HepG2 (cell line): ENCODE measurements around the gene ETFB. TPM values are rescaled to one million over a fixed set of nuclear protein-coding genes. Genes with fewer than 3 reads are reported as not detected.

ENCODE experiments used
- DNMT3B ChIP-seq: conservative IDR thresholded peaks from 2 replicates; pipeline ENCODE4 v1.6.1; 2016; ENCODE audit warnings: missing biosample characterization, control low read depth
- FOXK1 ChIP-seq: sonication (generic); formaldehyde crosslinking; IDR thresholded peaks from 2 replicates; pipeline ENCODE4 v1.4.0; 2020; ENCODE audit warnings: low read depth, missing genetic modification reagents, borderline replicate concordance
- HNF4G ChIP-seq, 2 experiments: sonication (generic) in 1 of 2; formaldehyde crosslinking in 1 of 2; IDR thresholded peaks; 2 replicates each; pipeline versions ENCODE4 v1.4.0 to v1.6.1; 2011 to 2020; ENCODE audit warnings: borderline replicate concordance in 2 of 2, low read depth in 2 of 2, mild to moderate bottlenecking in 2 of 2, low read length in 1 of 2, missing genetic modification reagents in 1 of 2, moderate library complexity in 1 of 2
- ISX ChIP-seq: sonication (generic); formaldehyde crosslinking; conservative IDR thresholded peaks from 2 replicates; pipeline ENCODE4 v1.5.0; 2020; ENCODE audit warnings: missing genetic modification reagents
- KDM3A ChIP-seq: IDR thresholded peaks from 2 replicates; pipeline ENCODE4 v1.6.1; 2018; ENCODE audit warnings: low read depth, missing compliant biosample characterization
- MBD4 ChIP-seq: IDR thresholded peaks from 2 replicates; pipeline ENCODE4 v1.6.1; 2012; ENCODE audit warnings: low read length, inconsistent platforms, borderline replicate concordance
- NR1H2 ChIP-seq: sonication (generic); formaldehyde crosslinking; IDR thresholded peaks from 2 replicates; pipeline ENCODE4 v1.8.1; 2022; ENCODE audit warnings: low read depth, missing genetic modification reagents, borderline replicate concordance
- NR2F2 ChIP-seq: IDR thresholded peaks from 2 replicates; pipeline ENCODE4 v1.6.1; 2012; ENCODE audit warnings: low read depth, inconsistent platforms, borderline replicate concordance
- PPARG ChIP-seq: conservative IDR thresholded peaks from 2 replicates; pipeline ENCODE4 v1.6.1; 2016; ENCODE audit warnings: missing biosample characterization, missing genetic modification reagents
- PRPF4 ChIP-seq: fragments of 200-400 bp; formaldehyde crosslinking; IDR thresholded peaks from 2 replicates; pipeline ENCODE4 v1.6.1; 2016; ENCODE audit warnings: low read length, low read depth; ENCODE audit not compliant: poor library complexity, severe bottlenecking
- TARDBP ChIP-seq: sonication (generic); formaldehyde crosslinking; IDR thresholded peaks from 2 replicates; pipeline ENCODE4 v1.8.0; 2022; ENCODE audit warnings: mild to moderate bottlenecking, missing genetic modification reagents
- TCF12 ChIP-seq, 2 experiments: fragments of 450-650 bp in 1 of 2; sonication (generic) in 1 of 2; formaldehyde crosslinking in 1 of 2; IDR thresholded peaks; 2 replicates each; pipeline versions ENCODE4 v1.6.1 to v1.8.0; 2017 to 2022; ENCODE audit warnings: antibody characterized with exemption in 1 of 2, mild to moderate bottlenecking in 1 of 2, missing genetic modification reagents in 1 of 2, moderate library complexity in 1 of 2
- TMF1 ChIP-seq: sonication (generic); formaldehyde crosslinking; IDR thresholded peaks from 2 replicates; pipeline ENCODE4 v1.8.1; 2022; ENCODE audit warnings: low read depth, missing genetic modification reagents
- ZFY ChIP-seq: sonication (generic); formaldehyde crosslinking; IDR thresholded peaks from 2 replicates; pipeline ENCODE4 v1.4.0; 2020; ENCODE audit warnings: missing genetic modification reagents
- ZNF263 ChIP-seq: sonication (generic); formaldehyde crosslinking; IDR thresholded peaks from 2 replicates; pipeline ENCODE4 v1.4.0; 2020; ENCODE audit warnings: missing genetic modification reagents
- ZNF335 ChIP-seq: sonication (generic); formaldehyde crosslinking; IDR thresholded peaks from 2 replicates; pipeline ENCODE4 v1.4.0; 2020; ENCODE audit warnings: missing genetic modification reagents
- ZNF713 ChIP-seq: sonication (generic); formaldehyde crosslinking; IDR thresholded peaks from 2 replicates; pipeline ENCODE4 v1.4.0; 2020; ENCODE audit warnings: mild to moderate bottlenecking, missing genetic modification reagents
- ZSCAN22 ChIP-seq: sonication (generic); formaldehyde crosslinking; IDR thresholded peaks from 2 replicates; pipeline ENCODE4 v1.4.0; 2020; ENCODE audit warnings: mild to moderate bottlenecking, missing genetic modification reagents
- polyA plus RNA-seq, 8 experiments: library from polyadenylated mRNA; depleted of rRNA in 3 of 8; stranded (reverse) in 7 of 8; unstranded in 1 of 8; fragments of >200 nt; fragmentation: Illumina TruSeq in 4 of 8; extraction: Trizol in 4 of 8; gene quantifications; 2 replicates each; pipeline versions ENCODE4 v1.2.1 to v1.2.3, GENCODE V29; 2011 to 2016; ENCODE audit warnings: low read depth in 4 of 8, missing spikeins in 1 of 8, mixed read lengths in 1 of 8; ENCODE audit not compliant: insufficient read depth in 1 of 8
- total RNA-seq, 5 experiments: library from RNA; depleted of rRNA; stranded (reverse); fragments of >200 nt; fragmentation: Illumina TruSeq; extraction: Trizol; gene quantifications; 2 replicates each; pipeline ENCODE4 v1.2.3, GENCODE V29; 2016; ENCODE audit warnings: low read depth in 1 of 5
- TF ChIP-seq, protein P1 (sequence below): sonication (generic); formaldehyde crosslinking; IDR thresholded peaks from 2 replicates; pipeline ENCODE4 v1.8.0; 2022; ENCODE audit warnings: mild to moderate bottlenecking, missing genetic modification reagents, borderline replicate concordance
- TF ChIP-seq, protein P2 (sequence below): sonication (generic); formaldehyde crosslinking; IDR thresholded peaks from 2 replicates; pipeline ENCODE4 v1.8.1; 2023; ENCODE audit warnings: mild to moderate bottlenecking, missing genetic modification reagents, borderline replicate concordance
- TF ChIP-seq, protein P3 (sequence below): sonication (generic); formaldehyde crosslinking; IDR thresholded peaks from 2 replicates; pipeline ENCODE4 v1.5.0; 2020; ENCODE audit warnings: mild to moderate bottlenecking, missing genetic modification reagents, moderate library complexity
- TF ChIP-seq, protein P4 (sequence below): sonication (generic); formaldehyde crosslinking; IDR thresholded peaks from 2 replicates; pipeline ENCODE4 v1.5.1; 2020; ENCODE audit warnings: missing genetic modification reagents, mild to moderate bottlenecking, borderline replicate concordance
- TF ChIP-seq, protein P5 (sequence below): sonication (generic); formaldehyde crosslinking; IDR thresholded peaks from 2 replicates; pipeline ENCODE4 v1.5.0; 2020; ENCODE audit warnings: missing genetic modification reagents

The ETFB gene
- total and polyA plus RNA-seq, 2 of the 13 experiments (the other 11 are each of a cell fraction or from before 2014, with no cell fraction given) = 678 to 1,314 TPM

DNA sequence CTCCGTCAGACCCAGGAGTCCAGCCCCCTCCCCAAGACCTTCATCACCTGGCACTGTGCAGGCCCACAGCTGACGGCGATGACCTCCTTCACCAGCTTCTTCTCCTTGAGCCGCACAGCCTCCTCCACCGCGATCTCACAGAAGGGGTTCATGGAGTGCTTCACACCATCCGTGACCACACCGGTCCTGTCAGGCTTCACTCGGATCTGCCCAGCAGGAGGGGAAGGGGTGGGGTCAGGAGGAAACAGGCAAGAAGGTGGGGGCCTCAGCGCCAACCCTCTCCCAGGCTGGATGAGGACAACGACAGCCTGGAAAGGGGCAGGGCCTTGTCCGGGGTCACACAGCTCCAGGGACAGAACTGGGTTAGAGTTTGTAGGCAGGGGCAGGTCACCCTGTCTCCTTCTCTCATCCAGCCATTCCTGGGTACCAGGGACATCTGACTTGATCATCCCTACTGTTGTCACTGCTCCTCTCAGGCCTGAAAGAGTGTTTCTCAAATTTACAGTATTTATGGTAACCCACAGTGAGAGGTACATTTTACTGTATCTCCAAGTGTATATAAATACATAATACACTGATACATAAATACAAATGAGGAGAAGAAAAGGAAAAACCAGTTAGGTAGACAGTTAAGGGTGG is 12.0 kb downstream of the ETFB start (continued):
- TF ChIP-seq, protein P1, sequence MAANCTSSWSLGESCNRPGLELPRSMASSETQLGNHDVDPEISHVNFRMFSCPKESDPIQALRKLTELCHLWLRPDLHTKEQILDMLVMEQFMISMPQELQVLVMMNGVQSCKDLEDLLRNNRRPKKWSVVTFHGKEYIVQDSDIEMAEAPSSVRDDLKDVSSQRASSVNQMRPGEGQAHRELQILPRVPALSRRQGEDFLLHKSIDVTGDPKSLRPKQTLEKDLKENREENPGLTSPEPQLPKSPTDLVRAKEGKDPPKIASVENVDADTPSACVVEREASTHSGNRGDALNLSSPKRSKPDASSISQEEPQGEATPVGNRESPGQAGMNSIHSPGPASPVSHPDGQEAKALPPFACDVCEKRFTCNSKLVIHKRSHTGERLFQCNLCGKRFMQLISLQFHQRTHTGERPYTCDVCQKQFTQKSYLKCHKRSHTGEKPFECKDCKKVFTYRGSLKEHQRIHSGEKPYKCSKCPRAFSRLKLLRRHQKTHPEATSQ (CRISPR knock-in tag) = peak; percentile 37; the same call in 1 of the 2 replicates
- TF ChIP-seq, protein P2, sequence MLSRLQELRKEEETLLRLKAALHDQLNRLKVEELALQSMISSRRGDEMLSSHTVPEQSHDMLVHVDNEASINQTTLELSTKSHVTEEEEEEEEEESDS (CRISPR knock-in tag) = no peak
- peak; percentile 44; the same call in 1 of the 2 replicates for TF ChIP-seq DNMT3B
- 0 out of 2 replicates have a peak, but pooled peaks have one; percentile 10 for TF ChIP-seq TMF1 (CRISPR knock-in tag)
- TF ChIP-seq ISX (CRISPR knock-in tag) = no peak
- 0 out of 2 replicates have a peak, but pooled peaks have one; percentile 12 for TF ChIP-seq TARDBP (CRISPR knock-in tag)
- no peak for TF ChIP-seq ZNF713 (CRISPR knock-in tag)
- TF ChIP-seq NR2F2 = peak; percentile 30; the same call in 1 of the 2 replicates
- TF ChIP-seq TCF12 (IDR thresholded peaks at IDR 0.05) = no peak
- no peak for TF ChIP-seq TCF12 (CRISPR knock-in tag; IDR thresholded peaks at IDR 0.05)
- TF ChIP-seq, protein P3, sequence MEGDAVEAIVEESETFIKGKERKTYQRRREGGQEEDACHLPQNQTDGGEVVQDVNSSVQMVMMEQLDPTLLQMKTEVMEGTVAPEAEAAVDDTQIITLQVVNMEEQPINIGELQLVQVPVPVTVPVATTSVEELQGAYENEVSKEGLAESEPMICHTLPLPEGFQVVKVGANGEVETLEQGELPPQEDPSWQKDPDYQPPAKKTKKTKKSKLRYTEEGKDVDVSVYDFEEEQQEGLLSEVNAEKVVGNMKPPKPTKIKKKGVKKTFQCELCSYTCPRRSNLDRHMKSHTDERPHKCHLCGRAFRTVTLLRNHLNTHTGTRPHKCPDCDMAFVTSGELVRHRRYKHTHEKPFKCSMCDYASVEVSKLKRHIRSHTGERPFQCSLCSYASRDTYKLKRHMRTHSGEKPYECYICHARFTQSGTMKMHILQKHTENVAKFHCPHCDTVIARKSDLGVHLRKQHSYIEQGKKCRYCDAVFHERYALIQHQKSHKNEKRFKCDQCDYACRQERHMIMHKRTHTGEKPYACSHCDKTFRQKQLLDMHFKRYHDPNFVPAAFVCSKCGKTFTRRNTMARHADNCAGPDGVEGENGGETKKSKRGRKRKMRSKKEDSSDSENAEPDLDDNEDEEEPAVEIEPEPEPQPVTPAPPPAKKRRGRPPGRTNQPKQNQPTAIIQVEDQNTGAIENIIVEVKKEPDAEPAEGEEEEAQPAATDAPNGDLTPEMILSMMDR (CRISPR knock-in tag) = peak; percentile 63
- peak; percentile 98 for TF ChIP-seq ZSCAN22 (CRISPR knock-in tag)
- peak; percentile 54; the same call in 1 of the 2 replicates for TF ChIP-seq PPARG (CRISPR knock-in tag)
- no peak for TF ChIP-seq NR1H2 (CRISPR knock-in tag)
- TF ChIP-seq, protein P4, sequence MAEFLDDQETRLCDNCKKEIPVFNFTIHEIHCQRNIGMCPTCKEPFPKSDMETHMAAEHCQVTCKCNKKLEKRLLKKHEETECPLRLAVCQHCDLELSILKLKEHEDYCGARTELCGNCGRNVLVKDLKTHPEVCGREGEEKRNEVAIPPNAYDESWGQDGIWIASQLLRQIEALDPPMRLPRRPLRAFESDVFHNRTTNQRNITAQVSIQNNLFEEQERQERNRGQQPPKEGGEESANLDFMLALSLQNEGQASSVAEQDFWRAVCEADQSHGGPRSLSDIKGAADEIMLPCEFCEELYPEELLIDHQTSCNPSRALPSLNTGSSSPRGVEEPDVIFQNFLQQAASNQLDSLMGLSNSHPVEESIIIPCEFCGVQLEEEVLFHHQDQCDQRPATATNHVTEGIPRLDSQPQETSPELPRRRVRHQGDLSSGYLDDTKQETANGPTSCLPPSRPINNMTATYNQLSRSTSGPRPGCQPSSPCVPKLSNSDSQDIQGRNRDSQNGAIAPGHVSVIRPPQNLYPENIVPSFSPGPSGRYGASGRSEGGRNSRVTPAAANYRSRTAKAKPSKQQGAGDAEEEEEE (CRISPR knock-in tag) = no peak
- no peak for TF ChIP-seq ZNF335
- TF ChIP-seq, protein P5, sequence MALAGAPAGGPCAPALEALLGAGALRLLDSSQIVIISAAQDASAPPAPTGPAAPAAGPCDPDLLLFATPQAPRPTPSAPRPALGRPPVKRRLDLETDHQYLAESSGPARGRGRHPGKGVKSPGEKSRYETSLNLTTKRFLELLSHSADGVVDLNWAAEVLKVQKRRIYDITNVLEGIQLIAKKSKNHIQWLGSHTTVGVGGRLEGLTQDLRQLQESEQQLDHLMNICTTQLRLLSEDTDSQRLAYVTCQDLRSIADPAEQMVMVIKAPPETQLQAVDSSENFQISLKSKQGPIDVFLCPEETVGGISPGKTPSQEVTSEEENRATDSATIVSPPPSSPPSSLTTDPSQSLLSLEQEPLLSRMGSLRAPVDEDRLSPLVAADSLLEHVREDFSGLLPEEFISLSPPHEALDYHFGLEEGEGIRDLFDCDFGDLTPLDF (CRISPR knock-in tag) = no peak
- no peak for TF ChIP-seq MBD4
- no peak for TF ChIP-seq HNF4G (IDR thresholded peaks at IDR 0.05; ENCODE audit: borderline replicate concordance, low read depth, low read length)
- TF ChIP-seq HNF4G (CRISPR knock-in tag; IDR thresholded peaks at IDR 0.05; ENCODE audit: borderline replicate concordance, low read depth) = peak; percentile 8; the same call in 1 of the 2 replicates
- 0 out of 2 replicates have a peak, but pooled peaks have one; percentile 3 for TF ChIP-seq FOXK1
- TF ChIP-seq ZFY (CRISPR knock-in tag) = peak; percentile 60
- TF ChIP-seq PRPF4 = no peak
- no peak for TF ChIP-seq KDM3A (CRISPR knock-in tag)
- TF ChIP-seq ZNF263 (CRISPR knock-in tag) = 0 out of 2 replicates have a peak, but pooled peaks have one; percentile 22
